ENCODE results near the gene TIGD4. TPM values are rescaled to one million over a fixed set of nuclear protein-coding genes. Genes with fewer than 3 reads are reported as not detected.

Gene TIGD4
- total RNA-seq, 4 donors from 2014 or later, result 0.14 to 0.95 (median 0.75) TPM; not detected in 1

GRCh38 chr4:152763796-152764195, 15.7 kb downstream of the TIGD4 start:
- H3K27ac ChIP-seq, result no peak overlapping the region
- no peak overlapping the region for H3K4me3 ChIP-seq
- WGBS, 2 donors (ENCODE audit: low coverage in 1 of 2), result 91% methylated on average over 1 of the region's 1 CpG; no CpG with 5 or more reads in 1 of the 2 donors
- TF ChIP-seq EP300 (IDR thresholded peaks at IDR 0.05; ENCODE audit: low read depth) (no peak), CTCF (IDR thresholded peaks at IDR 0.05) (no peak), POLR2A (IDR thresholded peaks at IDR 0.05) (no peak), POLR2AphosphoS5 (IDR thresholded peaks at IDR 0.05) (no peak)
- H3K4me1 ChIP-seq, result no peaks in the 10 kb centered on the region
- intact Hi-C loops (cut with DNase I; ENCODE audit: low total_unique reads) (no loop called here), in situ Hi-C loops (cut with MboI; ENCODE audit: low pct_ligation_motif_present in 1 of 4, low pct_unique_long_range_greater_than_20kb in 1 of 4, low sequenced_read_pairs in 3 of 4) (no loop called here)
- no peaks in the 10 kb centered on the region for H3K36me3 ChIP-seq
- DNase-seq, result no peak
- H3K9me3 ChIP-seq, result no peaks in the 10 kb centered on the region
- H3K27me3 ChIP-seq, result no peaks in the 10 kb centered on the region

GRCh38 chr4:152748619-152749018, 30.9 kb downstream of the TIGD4 start:
- Histone ChIP-seq H3K27ac (no peak overlapping the region), H3K4me1 (no peaks in the 10 kb centered on the region), H3K27me3 (no peaks in the 10 kb centered on the region), H3K4me3 (no peak overlapping the region), H3K9me3 (no peaks in the 10 kb centered on the region), H3K36me3 (no peaks in the 10 kb centered on the region)
- DNase-seq, result no peak
- WGBS, 2 donors (ENCODE audit: low coverage in 1 of 2), result 92% methylated on average over 6 of the region's 9 CpGs; no CpG with 5 or more reads in 1 of the 2 donors
- no peak for TF ChIP-seq EP300 (IDR thresholded peaks at IDR 0.05; ENCODE audit: low read depth)
- in situ Hi-C loops (cut with MboI; ENCODE audit: low pct_ligation_motif_present in 1 of 4, low pct_unique_long_range_greater_than_20kb in 1 of 4, low sequenced_read_pairs in 3 of 4), result no loop called here
- intact Hi-C loops (cut with DNase I; ENCODE audit: low total_unique reads), result no loop called here

GRCh38 chr4:152747444-152747843, 32.1 kb downstream of the TIGD4 start:
- intact Hi-C loops (cut with DNase I; ENCODE audit: low total_unique reads) (no loop called here), in situ Hi-C loops (cut with MboI; ENCODE audit: low pct_ligation_motif_present in 1 of 4, low pct_unique_long_range_greater_than_20kb in 1 of 4, low sequenced_read_pairs in 3 of 4) (no loop called here)
- Histone ChIP-seq H3K4me1 (no peaks in the 10 kb centered on the region), H3K9me3 (no peaks in the 10 kb centered on the region), H3K36me3 (no peaks in the 10 kb centered on the region), H3K4me3 (no peak overlapping the region), H3K27me3 (no peaks in the 10 kb centered on the region), H3K27ac (no peak overlapping the region)
- TF ChIP-seq CTCF (IDR thresholded peaks at IDR 0.05), result no peak
- no peak for TF ChIP-seq POLR2A (IDR thresholded peaks at IDR 0.05)
- no peak for TF ChIP-seq EP300 (IDR thresholded peaks at IDR 0.05; ENCODE audit: low read depth)
- no peak for TF ChIP-seq POLR2AphosphoS5 (IDR thresholded peaks at IDR 0.05)
- DNase-seq, result no peak
- 56 to 71% methylated on average over 2 of the region's 2 CpGs for WGBS, 2 donors (ENCODE audit: low coverage in 1 of 2)

GRCh38 chr4:152738827-152739226, 40.7 kb downstream of the TIGD4 start:
- Histone ChIP-seq H3K4me1 (peaks cover 0 to 8% (median 3%) of the 10 kb centered on the region in 4 donors), H3K27me3 (no peaks in the 10 kb centered on the region), H3K4me3 (no peak overlapping the region), H3K9me3 (no peaks in the 10 kb centered on the region), H3K36me3 (no peaks in the 10 kb centered on the region), H3K27ac (no peak overlapping the region)
- in situ Hi-C loops (cut with MboI; ENCODE audit: low pct_ligation_motif_present in 1 of 4, low pct_unique_long_range_greater_than_20kb in 1 of 4, low sequenced_read_pairs in 3 of 4) (loop anchor here in 2 of 4 donors (10.0 kb wide), 2 partner anchors 234 to 244 kb away; no protein-coding TSS in a partner anchor), intact Hi-C loops (cut with DNase I; ENCODE audit: low total_unique reads) (no loop called here)
- whole genome bisulfite sequencing, 2 donors (ENCODE audit: low coverage in 1 of 2), result 17 to 45% methylated on average over 1 to 3 of the region's 3 CpGs
- TF ChIP-seq POLR2AphosphoS5 (IDR thresholded peaks at IDR 0.05), result no peak
- TF ChIP-seq EP300 (IDR thresholded peaks at IDR 0.05; ENCODE audit: low read depth), result no peak
- TF ChIP-seq POLR2A (IDR thresholded peaks at IDR 0.05), result no peak
- TF ChIP-seq CTCF (IDR thresholded peaks at IDR 0.05), result no peak
- no peak for DNase-seq

- H3K4me3 ChIP-seq, result no peak overlapping the region
- intact Hi-C loops (cut with DNase I; ENCODE audit: low total_unique reads), result no loop called here
- H3K4me1 ChIP-seq, result peaks cover 0 to 8% (median 3%) of the 10 kb centered on the region in 4 donors
- no peak for TF ChIP-seq CTCF (IDR thresholded peaks at IDR 0.05)
- TF ChIP-seq POLR2AphosphoS5 (IDR thresholded peaks at IDR 0.05), result no peak
- TF ChIP-seq POLR2A (IDR thresholded peaks at IDR 0.05), result no peak
- no peak for TF ChIP-seq EP300 (IDR thresholded peaks at IDR 0.05; ENCODE audit: low read depth)
- 64 to 80% methylated on average over 1 to 3 of the region's 3 CpGs for WGBS, 2 donors (ENCODE audit: low coverage in 1 of 2)
- in situ Hi-C loops (cut with MboI; ENCODE audit: low pct_ligation_motif_present in 1 of 4, low pct_unique_long_range_greater_than_20kb in 1 of 4, low sequenced_read_pairs in 3 of 4), result loop anchor here in 2 of 4 donors (10.0 kb wide), 2 partner anchors 231 to 241 kb away; no protein-coding TSS in a partner anchor
- H3K27ac ChIP-seq, result no peak overlapping the region
- H3K27me3 ChIP-seq, result no peaks in the 10 kb centered on the region
- H3K9me3 ChIP-seq, result no peaks in the 10 kb centered on the region
- H3K36me3 ChIP-seq, result no peaks in the 10 kb centered on the region
- DNase-seq, result no peak
These were observed 43.6 kb downstream of the TIGD4 start for GRCh38 chr4:152735906-152736305.
